Ascending aorta (tissue), 2 donors: ENCODE data around the gene DENND1B. TPM values are rescaled to one million over a fixed set of nuclear protein-coding genes. Genes with fewer than 3 reads are reported as not detected.
"Not testable (repeated sequence)": the region's sequence is repeated elsewhere in the genome, so short reads cannot be mapped to it uniquely, and the experiment has no call there.

Source experiments
- DNase-seq, 2 donors: peaks; one replicate each; pipeline ENCODE4 v3.0.0-alpha.2; 2019; ENCODE audit warnings: low spot score in 2 of 2
- H3K27ac ChIP-seq, 2 donors: fragments of 200-600 bp; sonication (generic); one replicate each; pipeline ENCODE4 v1.5.1; 2016 to 2017; ENCODE audit warnings: mild to moderate bottlenecking in 1 of 2
- H3K27me3 ChIP-seq: fragments of 200-600 bp; sonication (generic); one replicate; pipeline ENCODE4 v1.5.1; 2017
- H3K36me3 ChIP-seq, 2 donors: fragments of 200-600 bp; sonication (generic); one replicate each; pipeline ENCODE4 v1.5.1; 2016
- H3K4me1 ChIP-seq, 2 donors: fragments of 200-600 bp; sonication (generic); one replicate each; pipeline ENCODE4 v1.5.1; 2016 to 2017; ENCODE audit warnings: mild to moderate bottlenecking in 1 of 2
- H3K4me3 ChIP-seq, 2 donors: fragments of 200-600 bp; sonication (generic); one replicate each; pipeline ENCODE4 v1.5.1; 2016 to 2017; ENCODE audit warnings: mild to moderate bottlenecking in 1 of 2
- H3K9me3 ChIP-seq, 2 donors: fragments of 200-600 bp; sonication (generic); one replicate each; pipeline ENCODE4 v1.5.1; 2016
- CTCF ChIP-seq, 3 experiments: fragments of 200-600 bp in 2 of 3; fragments of 450-650 bp in 1 of 3; sonication (generic) in 2 of 3; IDR thresholded peaks; one replicate each; pipeline ENCODE4 v1.5.1; 2016 to 2019; ENCODE audit warnings: antibody characterized with exemption in 3 of 3, mild to moderate bottlenecking in 1 of 3, moderate library complexity in 1 of 3
- intact Hi-C: fragments of 100-400 bp; cut with DNase I; formaldehyde crosslinking; loops from one replicate; pipeline ENCODE4 v1.15.1; 2023
- total RNA-seq: library from RNA; depleted of rRNA; stranded (reverse); fragments of >200 nt; gene quantifications from one replicate; pipeline ENCODE4 v1.1.0, GENCODE V29; 2016

Gene DENND1B
- total RNA-seq, 1 donor from 2014 or later, result 12.2 TPM

- H3K9me3 ChIP-seq, result no peaks in the 10 kb centered on the region
- intact Hi-C loops, result no loop called here
- no peaks in the 10 kb centered on the region for H3K27me3 ChIP-seq
- H3K4me3 ChIP-seq, result no peak overlapping the region
- TF ChIP-seq CTCF (IDR thresholded peaks at IDR 0.05), result no peak
- DNase-seq, result no peak
- no peaks in the 10 kb centered on the region for H3K4me1 ChIP-seq
- H3K27ac ChIP-seq, result no peak overlapping the region
- no peaks in the 10 kb centered on the region for H3K36me3 ChIP-seq
These were observed 176.3 kb downstream of the DENND1B start for GRCh38 chr1:197598935-197599334.

- no peaks in the 10 kb centered on the region for H3K9me3 ChIP-seq
- DNase-seq, result no peak
- TF ChIP-seq CTCF (IDR thresholded peaks at IDR 0.05), result no peak
- no peaks in the 10 kb centered on the region for H3K27me3 ChIP-seq
- H3K4me3 ChIP-seq, result no peak overlapping the region
- no peaks in the 10 kb centered on the region for H3K4me1 ChIP-seq
- intact Hi-C loops, result no loop called here
- no peaks in the 10 kb centered on the region for H3K36me3 ChIP-seq
- H3K27ac ChIP-seq, result no peak overlapping the region
These were observed 179.9 kb downstream of the DENND1B start for GRCh38 chr1:197595304-197595904.

GRCh38 chr1:197590687-197591086 is 184.6 kb downstream of the DENND1B start:
- Histone ChIP-seq H3K4me1 (no peaks in the 10 kb centered on the region), H3K36me3 (no peaks in the 10 kb centered on the region), H3K9me3 (no peaks in the 10 kb centered on the region), H3K4me3 (no peak overlapping the region), H3K27me3 (no peaks in the 10 kb centered on the region), H3K27ac (no peak overlapping the region)
- no peak for DNase-seq
- intact Hi-C loops, result no loop called here
- TF ChIP-seq CTCF (IDR thresholded peaks at IDR 0.05), result no peak

- no peak for TF ChIP-seq CTCF (IDR thresholded peaks at IDR 0.05)
These were observed 189.5 kb downstream of the DENND1B start for GRCh38 chr1:197585809-197586208.

GRCh38 chr1:197577580-197577979 is 197.7 kb downstream of the DENND1B start:
- H3K4me1 ChIP-seq, result no peaks in the 10 kb centered on the region
- no peak overlapping the region for H3K4me3 ChIP-seq
- TF ChIP-seq CTCF (IDR thresholded peaks at IDR 0.05), result no peak
- no peak overlapping the region for H3K27ac ChIP-seq
- H3K27me3 ChIP-seq, result no peaks in the 10 kb centered on the region
- H3K9me3 ChIP-seq, result peaks cover 0 to 6% of the 10 kb centered on the region in 2 donors
- intact Hi-C loops, result no loop called here
- peaks cover under 1 to 2% of the 10 kb centered on the region in 2 donors for H3K36me3 ChIP-seq
- DNase-seq, result no peak

More at GRCh38 chr1:197585809-197586208, 189.5 kb downstream of the DENND1B start:
- H3K27me3 ChIP-seq, result no peaks in the 10 kb centered on the region
- peaks cover 0 to 3% of the 10 kb centered on the region in 2 donors for H3K36me3 ChIP-seq
- no peaks in the 10 kb centered on the region for H3K9me3 ChIP-seq
- DNase-seq, result no peak
- no peak overlapping the region for H3K27ac ChIP-seq
- intact Hi-C loops, result no loop called here
- H3K4me1 ChIP-seq, result no peaks in the 10 kb centered on the region
- H3K4me3 ChIP-seq, result no peak overlapping the region

- H3K9me3 ChIP-seq, H3K4me3 ChIP-seq, intact Hi-C loops, H3K27ac ChIP-seq, H3K27me3 ChIP-seq, H3K4me1 ChIP-seq, DNase-seq: not testable (repeated sequence)
- H3K36me3 ChIP-seq, result peaks cover 5 to 11% of the 10 kb centered on the region in 2 donors
These were observed 199.7 kb downstream of the DENND1B start for GRCh38 chr1:197575531-197575930.
